Activated CD4-positive, alpha-beta T cell treated with anti-CD3 and anti-CD28 coated beads, Interleukin-2, Interleukin-4, amounts not matched to agents 100 ng/mL and 50 ng/mL, durations not matched to agents 16 hours and 8 hours (primary cell): Measurements from ENCODE around the gene GSTT4.
"Not testable (repeated sequence)": the region's sequence is repeated elsewhere in the genome, so short reads cannot be mapped to it uniquely, and the experiment has no call there.

Experiments
- DNase-seq: peaks from one replicate; pipeline ENCODE4 v3.0.0-alpha.2; 2020; ENCODE audit warnings: low spot score

The GSTT4 gene

DNA sequence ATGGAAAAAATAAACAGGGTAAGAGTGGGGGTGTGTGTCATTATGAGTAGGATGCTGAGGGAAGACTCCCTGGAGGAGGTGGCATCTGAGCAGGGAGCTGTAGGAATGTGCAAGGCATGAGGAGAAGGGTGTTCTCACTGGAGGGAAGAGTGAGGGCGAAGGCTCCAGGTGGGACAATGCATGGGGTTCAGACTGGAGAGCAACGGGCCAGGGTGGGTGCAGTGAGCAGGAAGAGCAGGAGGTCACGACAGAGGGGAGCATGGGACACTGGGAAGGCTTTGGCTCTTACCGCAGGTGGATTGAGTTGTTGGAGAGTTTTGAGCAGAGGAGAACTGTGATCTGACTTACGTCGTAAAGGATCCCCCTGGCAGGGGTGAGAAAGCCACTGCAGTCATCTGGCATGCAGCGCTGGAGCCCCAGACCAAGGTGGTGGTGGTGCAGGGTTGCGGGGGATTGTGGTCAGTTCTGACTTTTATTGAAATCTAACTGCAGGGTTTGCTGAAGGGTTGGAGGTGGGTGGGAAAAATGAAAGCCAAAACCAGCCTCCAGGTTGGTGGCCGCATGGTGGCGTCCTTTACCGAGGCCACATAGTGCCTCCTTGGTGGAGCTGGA is 52.4 kb downstream of the GSTT4 start:
- not testable (repeated sequence) for DNase-seq

DNA sequence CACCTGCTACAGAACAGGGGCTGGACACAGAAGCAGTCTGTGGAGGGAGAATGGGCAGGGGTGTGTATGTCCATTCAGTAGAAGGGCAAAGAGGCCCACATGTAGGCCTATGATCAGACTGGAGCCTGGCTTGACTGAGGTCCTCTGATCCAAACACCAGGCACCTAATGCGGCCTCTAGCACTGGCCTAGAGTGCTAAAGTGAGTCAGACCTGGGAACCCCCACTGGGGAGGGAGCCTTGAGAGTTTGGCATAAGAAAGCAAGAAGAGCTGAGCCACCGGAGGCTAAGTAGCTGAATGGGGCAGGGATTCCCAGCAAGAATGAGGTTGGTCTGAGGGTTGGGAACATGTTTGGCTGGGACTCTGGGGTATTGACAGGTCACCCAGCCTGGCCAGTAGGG is 53.9 kb downstream of the GSTT4 start:
- DNase-seq: not testable (repeated sequence)

DNA sequence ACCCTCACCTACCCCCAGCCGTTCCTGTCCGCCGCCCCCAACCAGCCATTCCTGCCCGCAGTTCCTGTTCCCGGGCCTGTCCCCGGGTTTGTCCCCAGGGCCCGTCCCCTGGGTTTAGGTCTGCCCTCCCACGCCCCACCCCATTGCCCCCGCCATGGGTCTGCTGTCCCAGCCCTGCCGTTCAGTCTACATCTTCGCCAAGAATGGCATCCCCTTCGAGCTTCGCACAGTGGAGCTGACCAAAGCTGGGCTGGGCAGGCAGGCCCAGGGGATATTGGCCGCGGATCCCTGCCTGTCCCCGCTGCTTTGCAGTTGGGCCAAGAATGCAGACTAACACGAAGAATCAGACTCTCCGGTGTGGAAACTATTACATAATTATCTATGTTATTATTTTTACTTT is 55.5 kb downstream of the GSTT4 start:
- DNase-seq: not testable (repeated sequence)
